ENCODE measurements around the gene KCNT2. TPM values are rescaled to one million over a fixed set of nuclear protein-coding genes. Genes with fewer than 3 reads are reported as not detected.

The KCNT2 gene
- total RNA-seq, 1 experiment from 2014 or later: 9.1 TPM

- Histone ChIP-seq H3K18ac (ENCODE audit: insufficient read length, low read depth, low read length) (no peak overlapping the region), H3K23me2 (ENCODE audit: insufficient read length, low read depth, low read length, poor library complexity, severe bottlenecking) (no peaks in the 10 kb centered on the region), H3K79me1 (ENCODE audit: insufficient read depth, low read depth, low read length, poor library complexity, severe bottlenecking) (no peaks in the 10 kb centered on the region), H4K8ac (replicated peaks; ENCODE audit: insufficient read length, low read depth, low read length) (no peak overlapping the region), H3K9ac (ENCODE audit: extremely low read depth, insufficient read length, low read length) (no peak overlapping the region), H3K9me3 (ENCODE audit: control insufficient read depth, low read depth, low read length) (no peaks in the 10 kb centered on the region), H2BK5ac (ENCODE audit: insufficient read length, low read length) (no peak overlapping the region), H2BK12ac (ENCODE audit: insufficient read length, low read depth, low read length) (no peak overlapping the region), H3K27ac (ENCODE audit: insufficient read length, low read depth, low read length) (no peak overlapping the region), H3K4ac (ENCODE audit: low read depth, low read length) (no peak overlapping the region), H2AK5ac (ENCODE audit: insufficient read length, low read length) (no peak overlapping the region), H3K23ac (ENCODE audit: insufficient read length, low read depth, low read length) (no peak overlapping the region), H3K79me2 (ENCODE audit: insufficient read depth, low read length) (no peaks in the 10 kb centered on the region), H2BK120ac (ENCODE audit: low read depth, low read length, poor library complexity, severe bottlenecking) (no peak overlapping the region), H3K27me3 (ENCODE audit: insufficient read depth, low read length) (no peaks in the 10 kb centered on the region), H3K4me2 (ENCODE audit: insufficient read depth, insufficient read length, low read length) (no peak overlapping the region), H2BK20ac (ENCODE audit: low read depth, low read length, poor library complexity, severe bottlenecking) (no peak overlapping the region), H3K56ac (ENCODE audit: insufficient read length, low read depth, low read length) (no peak overlapping the region), H3K14ac (ENCODE audit: insufficient read depth, low read length) (no peak overlapping the region), H3K4me1 (ENCODE audit: insufficient read depth, low read length) (no peaks in the 10 kb centered on the region; the same call in 1 of the 2 replicates), H2AFZ (ENCODE audit: low read length) (no peak overlapping the region), H4K5ac (ENCODE audit: insufficient read length, low read depth, low read length) (no peak overlapping the region), H3T11ph (ENCODE audit: low read length) (no peak overlapping the region), H4K20me1 (ENCODE audit: control insufficient read depth, insufficient read depth, insufficient read length) (no peaks in the 10 kb centered on the region), H4K91ac (ENCODE audit: insufficient read length, low read depth, low read length) (no peak overlapping the region), H2BK15ac (ENCODE audit: low read depth, low read length) (no peak overlapping the region)
- no peak overlapping the region for H3K27ac Mint-ChIP-seq
- no peak overlapping the region for H3K4me3 Mint-ChIP-seq
- DNase-seq: no peak
- no peaks in the 10 kb centered on the region for H3K27me3 Mint-ChIP-seq (ENCODE audit: low read depth)
- H3K4me1 Mint-ChIP-seq: peaks cover 5 to 12% of the 10 kb centered on the region in 2 experiments; a peak in 3 of 4 replicates
- peaks cover 2 to 10% (median 7%) of the 10 kb centered on the region in 3 experiments; a peak in 6 of 7 replicates for H3K36me3 Mint-ChIP-seq (ENCODE audit: insufficient read depth in 1 of 3, low read depth in 3 of 3)
- no CpG with 5 or more reads among the region's 3 CpGs for WGBS (ENCODE audit: extremely low coverage, insufficient read length, low lambda C conversion rate)
- TF ChIP-seq CTCF (conservative IDR thresholded peaks at IDR 0.05): peak; percentile 63
- peaks cover 0 to 4% of the 10 kb centered on the region in 2 experiments; a peak in 4 of 5 replicates for H3K9me3 Mint-ChIP-seq
These were observed 252.9 kb downstream of the KCNT2 start for GRCh38 chr1:196355206-196355786.

Measured in H9 (cell line).